Subcutaneous abdominal adipose tissue (tissue), 5 donors: ENCODE results near the gene DDX39B.
"Not testable (repeated sequence)": the region's sequence is repeated elsewhere in the genome, so short reads cannot be mapped to it uniquely, and the experiment has no call there.

Experiments
- H3K27ac ChIP-seq: one replicate; pipeline ENCODE4 v1.7.0; 2013; ENCODE audit warnings: low read depth, mild to moderate bottlenecking, inconsistent platforms, low read length, moderate library complexity
- H3K27me3 ChIP-seq, 5 donors: one replicate each; pipeline ENCODE4 v1.7.0; 2013; ENCODE audit warnings: low read length in 5 of 5, inconsistent platforms in 1 of 5; ENCODE audit not compliant: control insufficient read depth in 5 of 5, insufficient read depth in 4 of 5
- H3K36me3 ChIP-seq, 5 donors: one replicate each; pipeline ENCODE4 v1.7.0; 2013; ENCODE audit warnings: low read length in 5 of 5; ENCODE audit not compliant: control insufficient read depth in 5 of 5, insufficient read depth in 5 of 5
- H3K4me1 ChIP-seq, 5 donors: one replicate each; pipeline ENCODE4 v1.7.0; 2013; ENCODE audit warnings: low read length in 5 of 5, mild to moderate bottlenecking in 3 of 5, moderate library complexity in 1 of 5; ENCODE audit not compliant: control insufficient read depth in 5 of 5, insufficient read depth in 5 of 5
- H3K4me3 ChIP-seq, 5 donors: one replicate each; pipeline ENCODE4 v1.7.0; 2013; ENCODE audit warnings: low read length in 5 of 5, low read depth in 1 of 5
- H3K9ac ChIP-seq, 5 donors: one replicate each; pipeline ENCODE4 v1.7.0; 2013; ENCODE audit warnings: low read length in 5 of 5, mild to moderate bottlenecking in 4 of 5, moderate library complexity in 3 of 5
- H3K9me3 ChIP-seq, 5 donors: one replicate each; pipeline ENCODE4 v1.7.0; 2013; ENCODE audit warnings: low read length in 5 of 5; ENCODE audit not compliant: control insufficient read depth in 5 of 5
- donor health status: healthy.
- donor health status: healthy.
- donor health status: healthy.
- donor health status: healthy.
- donor health status: healthy.

DDX39B gene

DNA sequence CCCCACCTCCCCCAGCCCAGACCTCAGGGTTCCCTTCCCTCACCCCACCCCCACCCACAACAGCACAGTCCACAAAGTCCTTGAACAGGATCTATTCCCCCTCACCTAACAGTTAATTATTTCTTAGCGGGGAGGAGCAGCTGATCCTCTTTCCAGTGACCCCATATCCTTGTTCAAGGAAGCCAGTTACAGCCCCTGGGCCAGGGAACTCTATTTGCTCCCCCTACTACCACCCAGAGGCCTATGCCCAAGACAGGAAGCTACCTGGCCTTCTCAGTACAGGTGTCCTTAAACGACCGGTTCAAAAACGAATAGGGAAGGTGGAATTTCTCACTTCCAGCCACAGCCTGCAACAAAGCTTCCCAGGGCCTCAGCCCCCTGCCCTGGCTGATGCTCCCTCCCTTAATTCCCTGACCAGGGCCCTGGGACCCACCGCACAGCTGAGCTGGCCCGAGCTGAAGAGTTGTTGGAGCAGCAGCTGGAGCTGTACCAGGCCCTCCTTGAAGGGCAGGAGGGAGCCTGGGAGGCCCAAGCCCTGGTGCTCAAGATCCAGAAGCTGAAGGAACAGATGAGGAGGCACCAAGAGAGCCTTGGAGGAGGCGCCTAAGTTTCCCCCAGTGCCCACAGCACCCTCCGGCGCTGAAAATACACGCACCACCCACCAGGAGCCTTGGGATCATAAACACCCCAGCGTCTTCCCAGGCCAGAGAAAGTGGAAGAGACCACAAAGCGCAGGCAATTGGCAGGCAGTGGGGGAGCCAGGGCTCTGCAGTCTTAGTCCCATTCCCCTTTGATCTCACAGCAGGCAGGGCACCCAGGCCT lies 12.3 kb downstream of the DDX39B start:
- no peaks in the 10 kb centered on the region for H3K9me3 ChIP-seq
- peaks cover 6 to 51% (median 47%) of the 10 kb centered on the region in 5 donors for H3K36me3 ChIP-seq
- H3K4me1 ChIP-seq: no peaks in the 10 kb centered on the region
- no peak overlapping the region for H3K27ac ChIP-seq
- no peaks in the 10 kb centered on the region for H3K27me3 ChIP-seq
- no peak overlapping the region for H3K9ac ChIP-seq
- no peak overlapping the region for H3K4me3 ChIP-seq

DNA sequence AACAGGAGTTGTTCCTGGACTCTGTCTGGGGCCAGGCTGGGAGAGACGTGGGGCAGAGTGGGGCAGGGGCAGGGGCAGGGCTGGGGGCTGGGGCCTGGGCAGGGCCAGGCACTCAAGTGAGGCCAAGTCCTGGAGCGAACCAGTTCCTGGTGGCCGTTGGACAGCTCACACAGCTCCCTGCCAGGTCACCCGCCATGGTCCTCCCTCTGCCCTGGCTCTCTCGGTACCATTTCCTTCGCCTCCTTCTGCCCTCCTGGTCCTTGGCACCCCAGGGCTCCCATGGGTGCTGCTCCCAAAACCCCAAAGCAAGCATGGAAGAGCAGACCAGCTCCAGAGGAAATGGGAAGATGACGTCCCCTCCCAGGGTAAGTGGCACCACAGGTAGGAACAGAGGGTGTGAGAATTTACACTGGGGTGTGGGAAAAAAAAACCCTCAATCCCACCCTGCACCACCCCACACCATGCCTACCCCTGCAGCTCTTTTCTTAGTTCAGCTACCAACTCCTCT lies 12.9 kb downstream of the DDX39B start, which contains the start of gene MCCD1:
Gene MCCD1 (plus strand): TSS at position 142 of the 508 bp plus-strand sequence. CDS start 53 bp downstream, at position 195.
- no peaks in the 10 kb centered on the region for H3K4me1 ChIP-seq
- H3K9ac ChIP-seq: no peak within 1 kb of the TSS
- H3K36me3 ChIP-seq: peaks cover 6 to 44% (median 40%) of the 10 kb centered on the region in 5 donors
- H3K4me3 ChIP-seq: no peak within 1 kb of the TSS
- no peaks in the 10 kb centered on the region for H3K9me3 ChIP-seq
- H3K27me3 ChIP-seq: no peaks in the 10 kb centered on the region
- no peak within 1 kb of the TSS for H3K27ac ChIP-seq

DNA sequence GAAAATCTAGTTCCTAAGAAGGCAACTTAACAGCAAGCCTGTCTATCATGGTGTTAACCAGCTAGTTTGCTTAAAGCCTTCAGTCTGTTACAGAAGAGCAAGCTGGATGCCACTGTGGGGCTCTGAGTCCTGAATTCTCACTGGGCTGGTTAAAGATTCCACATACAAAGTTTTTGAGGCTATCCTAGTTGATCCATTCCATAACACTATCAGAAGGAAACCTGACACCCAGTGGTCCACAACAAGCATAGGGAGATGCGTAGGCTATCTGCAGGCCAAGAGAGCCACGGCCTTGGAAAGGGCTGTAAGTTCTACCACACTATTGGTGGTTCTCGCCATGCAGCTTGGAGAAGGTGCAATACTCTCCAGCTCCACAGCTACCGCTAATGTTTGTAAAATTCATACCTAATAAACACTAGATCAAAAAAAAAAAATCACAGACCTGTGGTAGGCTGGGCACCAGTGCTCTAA lies 13.5 kb downstream of the DDX39B start:
- no peak overlapping the region for H3K4me3 ChIP-seq
- H3K9me3 ChIP-seq: no peaks in the 10 kb centered on the region
- peaks cover 5 to 39% (median 35%) of the 10 kb centered on the region in 5 donors for H3K36me3 ChIP-seq
- no peak overlapping the region for H3K27ac ChIP-seq
- no peaks in the 10 kb centered on the region for H3K27me3 ChIP-seq
- no peaks in the 10 kb centered on the region for H3K4me1 ChIP-seq
- no peak overlapping the region for H3K9ac ChIP-seq

DNA sequence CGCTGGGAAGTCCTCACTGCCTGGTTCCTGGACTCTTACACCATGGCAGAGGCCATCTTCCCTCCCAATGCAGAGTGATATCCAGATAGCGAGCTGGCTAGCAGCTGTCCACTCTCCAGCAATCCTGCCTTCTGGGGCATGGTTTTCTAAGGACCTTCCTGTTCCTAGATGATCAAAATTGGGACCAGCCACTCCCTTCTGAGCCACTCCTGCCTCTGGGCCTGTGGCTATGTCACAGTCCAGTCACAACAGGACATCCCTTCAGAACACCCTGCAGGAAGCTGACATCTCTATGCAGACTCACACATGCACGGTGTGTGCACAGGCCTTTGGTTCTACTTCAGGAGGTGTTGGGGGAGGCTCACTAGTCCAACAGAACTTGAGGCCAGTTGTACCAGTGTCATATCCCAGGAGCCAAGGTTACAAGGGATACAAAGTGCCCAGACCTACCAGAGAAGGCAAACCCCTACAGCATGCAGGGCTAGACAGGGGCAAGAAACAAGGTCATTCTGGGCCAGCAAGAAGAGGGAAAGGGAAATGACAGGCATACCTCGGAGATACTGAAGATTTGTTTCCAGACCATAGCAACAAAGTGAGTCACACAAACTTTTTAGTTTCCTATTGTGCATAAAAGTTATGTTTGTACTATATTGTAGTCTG lies 15.7 kb downstream of the DDX39B start:
- H3K9me3 ChIP-seq: no peaks in the 10 kb centered on the region
- H3K4me3 ChIP-seq: no peak overlapping the region
- H3K36me3 ChIP-seq: peaks cover 0 to 18% (median 16%) of the 10 kb centered on the region in 5 donors
- H3K9ac ChIP-seq: no peak overlapping the region
- H3K27me3 ChIP-seq: no peaks in the 10 kb centered on the region
- no peak overlapping the region for H3K27ac ChIP-seq
- H3K4me1 ChIP-seq: no peaks in the 10 kb centered on the region

DNA sequence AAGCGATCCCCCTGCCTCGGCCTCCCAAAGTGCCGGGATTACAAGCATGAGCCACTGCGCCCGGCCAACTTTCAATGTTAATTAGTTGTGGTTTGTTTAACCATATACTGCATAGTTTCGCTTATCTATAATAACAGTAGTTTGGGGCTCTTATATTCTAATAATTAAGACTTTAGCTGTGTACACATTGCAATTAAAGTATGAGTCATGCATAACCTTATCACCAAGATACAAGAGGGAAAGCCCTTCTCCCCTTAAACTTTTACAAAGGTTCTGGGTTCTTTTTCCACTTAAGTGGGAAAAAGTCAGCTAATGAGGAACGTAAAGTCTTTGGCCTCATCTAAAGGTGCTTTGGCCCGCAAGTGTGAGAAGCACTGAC lies 16.3 kb downstream of the DDX39B start:
- Histone ChIP-seq H3K4me3 (no peak overlapping the region), H3K36me3 (peaks cover 0 to 13% (median 11%) of the 10 kb centered on the region in 5 donors), H3K27ac (no peak overlapping the region), H3K4me1 (no peaks in the 10 kb centered on the region), H3K9ac (no peak overlapping the region), H3K9me3 (no peaks in the 10 kb centered on the region), H3K27me3 (no peaks in the 10 kb centered on the region)

DNA sequence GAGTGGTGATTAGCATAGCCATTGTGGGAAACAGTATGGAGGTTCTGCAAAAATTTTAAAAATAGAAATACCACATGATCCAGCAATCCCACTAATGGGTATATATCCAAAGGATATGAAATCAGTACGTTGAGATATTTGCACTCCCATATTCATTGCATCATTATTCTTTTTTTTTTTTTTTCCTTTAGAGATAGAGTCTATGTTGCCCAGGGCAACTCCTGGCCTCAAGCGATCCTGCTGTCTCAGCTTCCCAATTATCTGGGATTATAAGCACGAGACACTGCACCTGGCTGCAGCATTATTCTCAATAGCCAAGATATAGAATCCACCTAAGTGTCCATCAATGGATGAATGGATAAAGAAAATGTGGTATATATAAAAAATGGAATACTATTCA lies 20.0 kb downstream of the DDX39B start:
- H3K9me3 ChIP-seq: no peaks in the 10 kb centered on the region
- H3K27me3 ChIP-seq: no peaks in the 10 kb centered on the region
- H3K36me3 ChIP-seq: no peaks in the 10 kb centered on the region
- H3K9ac ChIP-seq: no peak overlapping the region
- H3K4me3 ChIP-seq: no peak overlapping the region
- H3K4me1 ChIP-seq: no peaks in the 10 kb centered on the region
- H3K27ac ChIP-seq: no peak overlapping the region

DNA sequence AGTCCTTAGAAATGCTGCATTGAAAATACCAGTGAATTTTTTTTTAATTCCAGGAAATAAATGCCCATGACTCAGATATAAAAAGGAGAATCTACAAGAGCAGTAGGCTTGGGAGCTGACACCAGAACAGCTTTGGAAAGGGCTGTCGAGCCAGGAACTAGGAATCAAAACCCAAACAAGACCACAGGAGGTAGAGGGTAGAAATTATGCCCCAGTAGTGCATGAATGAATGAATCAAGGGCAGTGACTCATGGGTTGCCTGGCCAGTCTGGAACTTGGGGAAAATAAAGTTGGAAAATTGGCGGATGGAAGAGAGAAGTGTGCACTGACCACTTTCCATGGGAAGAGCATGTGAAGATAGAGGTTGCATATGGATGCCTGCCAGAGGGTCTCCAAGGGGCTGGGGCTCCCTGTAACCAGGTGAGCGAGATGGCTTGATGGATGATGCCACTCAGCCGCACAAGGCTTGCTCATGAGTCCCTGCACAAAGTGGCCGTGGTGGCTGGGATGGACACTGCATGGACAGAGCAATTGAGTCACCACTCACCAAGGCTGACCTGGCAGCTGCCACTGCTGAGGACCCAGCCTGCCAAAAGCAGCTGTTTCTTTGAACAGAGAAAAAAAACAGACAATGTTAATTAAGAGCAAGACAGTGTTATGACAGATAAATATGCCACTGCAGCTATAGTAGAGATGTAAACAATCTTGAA lies 28.2 kb downstream of the DDX39B start:
- Histone ChIP-seq H3K36me3 (peaks cover 0 to 18% (median 8%) of the 10 kb centered on the region in 5 donors), H3K27ac (no peak overlapping the region), H3K9me3 (no peaks in the 10 kb centered on the region), H3K4me3 (no peak overlapping the region), H3K4me1 (peaks cover 0 to 7% (median 0%) of the 10 kb centered on the region in 5 donors), H3K27me3 (peaks cover 0 to 4% (median 0%) of the 10 kb centered on the region in 5 donors), H3K9ac (no peak overlapping the region)

DNA sequence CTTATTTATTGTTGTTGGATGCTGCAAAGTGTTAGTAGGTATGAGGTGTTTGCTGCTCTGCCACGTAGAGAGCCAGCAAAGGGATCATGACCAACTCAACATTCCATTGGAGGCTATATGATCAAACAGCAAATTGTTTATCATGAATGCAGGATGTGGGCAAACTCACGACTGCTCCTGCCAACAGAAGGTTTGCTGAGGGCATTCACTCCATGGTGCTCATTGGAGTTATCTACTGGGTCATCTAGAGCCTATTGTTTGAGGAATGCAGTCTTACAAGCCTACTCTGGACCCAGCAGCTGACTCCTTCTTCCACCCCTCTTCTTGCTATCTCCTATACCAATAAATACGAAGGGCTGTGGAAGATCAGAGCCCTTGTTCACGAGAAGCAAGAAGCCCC lies 31.8 kb downstream of the DDX39B start:
- H3K4me1 ChIP-seq: no peaks in the 10 kb centered on the region
- H3K9ac ChIP-seq: no peak overlapping the region
- H3K27ac ChIP-seq: no peak overlapping the region
- H3K9me3 ChIP-seq: no peaks in the 10 kb centered on the region
- H3K4me3 ChIP-seq: no peak overlapping the region
- H3K27me3 ChIP-seq: peaks cover 0 to 6% (median 0%) of the 10 kb centered on the region in 5 donors
- peaks cover 0 to 48% (median 14%) of the 10 kb centered on the region in 5 donors for H3K36me3 ChIP-seq

DNA sequence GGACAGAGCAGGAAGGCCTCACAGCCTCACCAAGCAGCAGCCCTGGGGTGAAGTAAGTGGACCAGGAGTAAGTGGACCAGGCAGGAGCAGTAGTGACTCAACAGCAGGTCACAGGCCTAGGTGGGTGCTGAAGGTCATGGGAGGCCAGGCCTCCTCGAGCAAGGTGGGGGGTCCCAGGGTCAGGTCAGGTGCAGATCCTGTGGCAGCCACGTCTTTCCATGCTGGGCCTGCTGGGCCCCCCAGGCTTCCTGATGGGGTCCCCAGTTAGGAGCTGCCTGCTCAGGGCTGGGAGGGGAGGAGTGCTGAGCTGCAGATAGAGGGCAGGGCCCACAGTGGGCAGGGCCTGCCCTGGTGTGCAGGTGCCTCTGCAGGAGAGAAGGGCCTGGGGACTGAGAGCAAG lies 32.8 kb downstream of the DDX39B start:
- H3K4me1 ChIP-seq, H3K9ac ChIP-seq, H3K4me3 ChIP-seq, H3K27ac ChIP-seq, H3K27me3 ChIP-seq, H3K9me3 ChIP-seq: not testable (repeated sequence)
- H3K36me3 ChIP-seq: peaks cover 0 to 48% (median 14%) of the 10 kb centered on the region in 5 donors
